ENCODE data around the gene CTSW.
A peak's percentile ranks its signal among the peaks of the same experiment; 100 is the strongest.

The CTSW gene

GRCh38 chr11:65921033-65921555, 41.5 kb downstream of the CTSW start:
- H3K4me3 ChIP-seq (ENCODE audit: low read depth, low read length), result peak overlapping the region; percentile 84

DNA sequence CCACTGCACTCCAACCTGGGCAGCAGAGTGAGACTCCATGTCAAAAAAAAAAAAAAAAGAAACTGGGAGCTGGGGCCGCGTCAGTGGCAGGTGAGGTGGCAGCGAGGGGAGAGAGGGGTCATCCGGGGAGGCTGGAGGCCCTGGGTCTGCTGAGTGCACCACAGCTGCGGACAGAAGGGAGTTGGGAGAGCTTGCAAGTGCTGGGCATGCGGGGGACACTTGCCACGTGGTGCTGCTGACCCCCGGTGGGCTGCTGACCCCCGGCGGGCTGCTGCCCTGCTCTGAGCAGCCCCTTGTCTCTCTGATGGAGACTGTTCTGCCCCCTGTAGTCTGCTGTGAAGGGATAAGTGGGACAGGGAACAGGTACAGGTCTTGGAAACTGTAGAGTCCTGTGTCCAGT, 42.2 kb downstream of the CTSW start:
- TF ChIP-seq, protein P1, sequence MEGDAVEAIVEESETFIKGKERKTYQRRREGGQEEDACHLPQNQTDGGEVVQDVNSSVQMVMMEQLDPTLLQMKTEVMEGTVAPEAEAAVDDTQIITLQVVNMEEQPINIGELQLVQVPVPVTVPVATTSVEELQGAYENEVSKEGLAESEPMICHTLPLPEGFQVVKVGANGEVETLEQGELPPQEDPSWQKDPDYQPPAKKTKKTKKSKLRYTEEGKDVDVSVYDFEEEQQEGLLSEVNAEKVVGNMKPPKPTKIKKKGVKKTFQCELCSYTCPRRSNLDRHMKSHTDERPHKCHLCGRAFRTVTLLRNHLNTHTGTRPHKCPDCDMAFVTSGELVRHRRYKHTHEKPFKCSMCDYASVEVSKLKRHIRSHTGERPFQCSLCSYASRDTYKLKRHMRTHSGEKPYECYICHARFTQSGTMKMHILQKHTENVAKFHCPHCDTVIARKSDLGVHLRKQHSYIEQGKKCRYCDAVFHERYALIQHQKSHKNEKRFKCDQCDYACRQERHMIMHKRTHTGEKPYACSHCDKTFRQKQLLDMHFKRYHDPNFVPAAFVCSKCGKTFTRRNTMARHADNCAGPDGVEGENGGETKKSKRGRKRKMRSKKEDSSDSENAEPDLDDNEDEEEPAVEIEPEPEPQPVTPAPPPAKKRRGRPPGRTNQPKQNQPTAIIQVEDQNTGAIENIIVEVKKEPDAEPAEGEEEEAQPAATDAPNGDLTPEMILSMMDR (IDR thresholded peaks at IDR 0.05; ENCODE audit: low read depth, low read length), result no peak
- H3K4me3 ChIP-seq (ENCODE audit: low read depth, low read length), result no peak overlapping the region

More at GRCh38 chr11:65921033-65921555, 41.5 kb downstream of the CTSW start:
- TF ChIP-seq, protein P1 (IDR thresholded peaks at IDR 0.05; ENCODE audit: low read depth, low read length), result no peak

- TF ChIP-seq, protein P1 (IDR thresholded peaks at IDR 0.05; ENCODE audit: low read depth, low read length), result no peak
- no peak overlapping the region for H3K4me3 ChIP-seq (ENCODE audit: low read depth, low read length)
These were observed 42.9 kb downstream of the CTSW start for GRCh38 chr11:65922565-65922964.

- TF ChIP-seq, protein P1 (IDR thresholded peaks at IDR 0.05; ENCODE audit: low read depth, low read length), result no peak
- H3K4me3 ChIP-seq (ENCODE audit: low read depth, low read length), result no peak overlapping the region
These were observed 45.8 kb downstream of the CTSW start for GRCh38 chr11:65925397-65925796.

DNA sequence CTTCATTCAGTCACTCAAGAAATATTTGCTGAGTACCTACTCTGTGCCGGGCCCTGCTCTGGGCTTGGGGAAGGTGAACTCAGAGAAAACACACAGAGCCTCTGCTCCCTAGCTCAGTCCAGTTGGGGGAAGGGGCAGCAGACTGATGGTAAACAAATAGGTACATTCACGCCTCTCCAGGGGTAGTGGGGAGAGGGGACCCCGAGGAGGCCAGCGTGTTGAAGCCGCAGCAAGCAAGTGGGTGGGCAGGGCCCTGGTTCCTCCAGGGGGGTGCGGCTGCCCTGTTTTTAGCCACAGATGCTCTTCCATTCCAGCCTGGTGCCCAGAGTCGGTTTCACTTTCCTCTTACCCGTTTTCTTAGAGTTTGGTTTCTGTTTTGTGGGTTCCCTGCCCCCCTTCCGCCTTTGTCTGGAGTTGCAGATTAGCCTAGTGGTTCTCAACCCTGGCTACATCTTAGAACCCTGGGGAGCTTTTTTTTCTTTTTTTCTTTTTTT, 48.3 kb downstream of the CTSW start:
- no peak overlapping the region for H3K4me3 ChIP-seq (ENCODE audit: low read depth, low read length)
- TF ChIP-seq, protein P1 (IDR thresholded peaks at IDR 0.05; ENCODE audit: low read depth, low read length), result no peak

- TF ChIP-seq, protein P1 (IDR thresholded peaks at IDR 0.05; ENCODE audit: low read depth, low read length), result no peak
- H3K4me3 ChIP-seq (ENCODE audit: low read depth, low read length), result no peak overlapping the region
These were observed 49.0 kb downstream of the CTSW start for GRCh38 chr11:65928667-65929066.

DNA sequence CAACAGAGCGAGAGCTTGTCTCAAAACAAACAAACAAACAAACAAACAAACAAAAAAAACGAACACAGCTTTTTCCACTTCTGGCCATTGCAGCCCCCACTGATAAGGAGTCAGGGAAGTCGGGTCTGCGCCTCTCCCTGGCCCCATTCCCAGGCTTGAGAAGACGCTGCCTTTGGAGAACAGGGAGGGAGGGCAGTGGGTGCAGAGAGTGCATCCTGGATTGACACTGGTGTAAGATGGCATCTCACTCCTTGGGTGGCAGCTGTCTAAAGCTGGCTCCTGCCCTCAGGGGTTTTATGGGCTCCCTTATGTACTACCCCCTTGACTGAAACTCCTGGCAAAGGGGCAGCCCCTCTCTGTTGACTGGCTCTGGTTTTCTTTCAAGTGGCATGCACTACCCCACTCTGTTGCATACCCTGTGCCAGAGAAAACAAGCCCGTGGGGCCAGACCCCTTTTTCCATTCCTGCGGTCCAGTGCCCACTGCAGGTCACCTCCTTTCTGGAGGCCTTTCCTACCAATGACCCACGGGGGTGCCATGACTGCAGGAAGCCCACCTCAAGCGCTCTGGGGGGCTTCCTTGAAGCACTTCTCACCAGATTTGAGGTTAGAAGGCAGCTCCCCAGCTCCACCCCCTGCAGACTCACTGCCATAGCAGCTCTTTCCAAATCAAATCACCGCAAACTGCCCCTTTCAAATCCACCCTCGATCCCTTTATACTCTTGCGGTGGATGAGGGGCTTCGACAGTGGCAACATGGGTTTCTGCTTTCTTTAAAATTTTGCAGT, 52.3 kb downstream of the CTSW start:
- TF ChIP-seq, protein P1 (IDR thresholded peaks at IDR 0.05; ENCODE audit: low read depth, low read length), result no peak
- H3K4me3 ChIP-seq (ENCODE audit: low read depth, low read length), result no peak overlapping the region

All from WI38 (cell line).